K562 treated with DMSO at 1 percent for 48 hours (cell line): ENCODE data around the gene WASHC4. TPM values are rescaled to one million over a fixed set of nuclear protein-coding genes. Genes with fewer than 3 reads are reported as not detected.

ENCODE experiments used
- total RNA-seq: library from RNA; unstranded; fragments of 300-600 nt; gene quantifications from 2 replicates; pipeline ENCODE4 v1.2.3, GENCODE V29; 2022; ENCODE audit warnings: low replicate concordance; ENCODE audit errors: extremely low read depth

Gene WASHC4, protein sequence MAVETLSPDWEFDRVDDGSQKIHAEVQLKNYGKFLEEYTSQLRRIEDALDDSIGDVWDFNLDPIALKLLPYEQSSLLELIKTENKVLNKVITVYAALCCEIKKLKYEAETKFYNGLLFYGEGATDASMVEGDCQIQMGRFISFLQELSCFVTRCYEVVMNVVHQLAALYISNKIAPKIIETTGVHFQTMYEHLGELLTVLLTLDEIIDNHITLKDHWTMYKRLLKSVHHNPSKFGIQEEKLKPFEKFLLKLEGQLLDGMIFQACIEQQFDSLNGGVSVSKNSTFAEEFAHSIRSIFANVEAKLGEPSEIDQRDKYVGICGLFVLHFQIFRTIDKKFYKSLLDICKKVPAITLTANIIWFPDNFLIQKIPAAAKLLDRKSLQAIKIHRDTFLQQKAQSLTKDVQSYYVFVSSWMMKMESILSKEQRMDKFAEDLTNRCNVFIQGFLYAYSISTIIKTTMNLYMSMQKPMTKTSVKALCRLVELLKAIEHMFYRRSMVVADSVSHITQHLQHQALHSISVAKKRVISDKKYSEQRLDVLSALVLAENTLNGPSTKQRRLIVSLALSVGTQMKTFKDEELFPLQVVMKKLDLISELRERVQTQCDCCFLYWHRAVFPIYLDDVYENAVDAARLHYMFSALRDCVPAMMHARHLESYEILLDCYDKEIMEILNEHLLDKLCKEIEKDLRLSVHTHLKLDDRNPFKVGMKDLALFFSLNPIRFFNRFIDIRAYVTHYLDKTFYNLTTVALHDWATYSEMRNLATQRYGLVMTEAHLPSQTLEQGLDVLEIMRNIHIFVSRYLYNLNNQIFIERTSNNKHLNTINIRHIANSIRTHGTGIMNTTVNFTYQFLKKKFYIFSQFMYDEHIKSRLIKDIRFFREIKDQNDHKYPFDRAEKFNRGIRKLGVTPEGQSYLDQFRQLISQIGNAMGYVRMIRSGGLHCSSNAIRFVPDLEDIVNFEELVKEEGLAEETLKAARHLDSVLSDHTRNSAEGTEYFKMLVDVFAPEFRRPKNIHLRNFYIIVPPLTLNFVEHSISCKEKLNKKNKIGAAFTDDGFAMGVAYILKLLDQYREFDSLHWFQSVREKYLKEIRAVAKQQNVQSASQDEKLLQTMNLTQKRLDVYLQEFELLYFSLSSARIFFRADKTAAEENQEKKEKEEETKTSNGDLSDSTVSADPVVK
- total RNA-seq = not detected in 2 replicates

DNA sequence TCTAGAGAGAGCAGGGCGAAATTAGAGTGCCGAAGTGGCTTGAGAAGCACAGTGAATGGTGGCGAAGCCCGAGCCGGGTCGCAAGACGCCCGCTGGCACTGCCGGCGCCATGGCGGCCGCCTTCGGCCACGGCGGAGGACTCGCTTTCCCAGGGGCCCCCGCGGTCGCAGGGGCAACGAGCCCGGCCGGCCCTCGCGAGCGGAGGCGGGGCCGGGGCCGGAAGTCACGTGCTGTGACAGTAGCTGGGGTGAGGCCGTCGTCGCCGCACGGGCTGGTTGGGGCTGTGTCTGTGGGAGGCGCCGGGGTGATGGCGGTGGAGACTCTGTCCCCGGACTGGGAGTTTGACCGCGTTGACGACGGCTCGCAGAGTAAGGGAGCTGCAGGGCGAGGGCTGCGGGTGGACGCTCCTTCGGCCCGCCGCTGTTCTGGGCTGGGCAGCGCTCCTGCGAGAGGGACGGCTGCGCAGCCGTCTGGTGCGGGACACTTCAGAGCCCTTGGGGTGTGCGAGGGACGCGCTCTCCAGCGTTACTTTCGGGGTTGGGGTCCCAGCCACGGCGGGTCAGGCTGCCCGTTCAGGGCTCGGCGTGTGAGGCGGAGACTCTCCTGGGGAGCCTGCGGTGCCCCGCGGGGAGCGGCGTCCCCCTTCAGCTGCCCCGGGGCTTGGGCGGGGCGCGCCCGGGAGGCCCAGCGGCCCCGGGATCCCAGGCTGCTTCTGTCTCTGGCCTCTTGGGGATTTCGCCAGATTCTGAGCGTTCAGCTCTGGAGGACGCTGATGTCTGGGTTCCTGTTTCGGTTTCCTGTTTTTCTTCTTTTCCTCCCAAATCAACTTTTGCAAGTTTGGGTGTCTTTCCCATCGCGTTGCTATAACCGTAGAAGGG is at the start of gene WASHC4:
TSS of gene WASHC4 (plus strand) at position 238 of the 878 bp plus-strand sequence. CDS start at position 308, 70 bp downstream.

DNA sequence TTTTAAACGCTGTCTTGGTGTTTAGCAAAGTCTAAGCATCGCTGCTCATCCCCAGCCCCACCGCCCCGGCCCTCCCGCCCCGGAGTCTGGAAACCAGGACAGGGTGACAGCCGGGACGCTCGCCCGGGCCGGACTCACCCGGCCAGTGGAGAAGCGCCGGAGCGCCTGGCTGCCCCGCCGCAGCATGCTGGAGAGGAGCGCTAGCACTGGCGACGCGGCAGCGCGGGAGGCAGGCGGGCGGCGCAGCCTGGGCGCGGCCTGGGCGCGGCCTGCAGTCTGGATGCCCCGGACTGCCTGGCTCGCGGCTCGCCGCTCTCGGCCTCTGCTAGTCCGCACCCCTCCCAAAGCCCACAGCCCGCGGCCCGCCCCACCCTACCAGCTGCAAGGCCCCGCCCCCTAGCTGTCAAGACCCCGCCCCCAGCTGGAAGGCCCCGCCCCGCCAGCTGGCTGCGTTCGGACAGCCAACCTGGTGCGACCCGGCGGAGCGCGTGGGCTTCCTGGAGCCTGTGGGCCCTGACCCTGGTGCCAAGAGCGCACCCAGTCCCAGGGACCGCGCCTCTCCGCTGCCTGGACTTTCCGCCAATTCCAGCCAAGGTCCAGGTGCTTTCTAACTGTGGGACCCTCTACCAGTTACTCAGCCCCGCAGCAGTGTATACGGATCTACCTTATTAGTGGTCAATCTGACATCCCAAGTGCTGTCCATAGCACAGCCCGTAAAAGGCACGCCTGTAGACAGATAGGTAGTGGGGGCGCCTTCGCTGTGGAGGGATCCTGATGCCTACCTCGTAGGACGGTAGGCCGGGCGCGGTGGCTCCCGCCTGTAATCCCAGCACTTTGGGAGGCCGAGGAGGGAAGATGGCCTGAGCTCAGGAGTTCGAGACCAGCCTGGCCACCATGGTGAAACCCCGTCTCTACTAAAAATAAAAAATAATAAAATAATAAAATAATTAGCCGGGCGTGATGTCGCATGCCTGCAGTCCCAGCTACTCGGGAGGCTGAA is 23.0 kb upstream of the WASHC4 start, which contains the start of gene ALDH1L2:
TSS of gene ALDH1L2 (minus strand) at position 208 of the 1,000 bp plus-strand sequence. CDS start at position 186, 22 bp downstream.

Other genes starting within 250 kb of the WASHC4 start
- not detected in 2 replicates for gene SLC41A2, start 149.4 kb upstream of the WASHC4 start, total RNA-seq
- gene NOPCHAP1, start 121.4 kb upstream of the WASHC4 start, total RNA-seq = not detected in 2 replicates
- not detected in 2 replicates for gene ALDH1L2, start 23.3 kb upstream of the WASHC4 start, total RNA-seq
- not detected in 2 replicates for gene APPL2, start 128.4 kb downstream of the WASHC4 start, total RNA-seq
- gene C12orf75, start 223.0 kb downstream of the WASHC4 start, total RNA-seq = not detected in 2 replicates